Activated CD4-positive, alpha-beta T cell treated with anti-CD3 and anti-CD28 coated beads, Interleukin-2, Interleukin-4, amounts not matched to agents 100 ng/mL and 50 ng/mL, durations not matched to agents 16 hours and 8 hours (primary cell): Measurements from ENCODE around the gene FLOT1.
"Not testable (repeated sequence)": the region's sequence is repeated elsewhere in the genome, so short reads cannot be mapped to it uniquely, and the experiment has no call there.

Source experiments
- DNase-seq: peaks from one replicate; pipeline ENCODE4 v3.0.0-alpha.2; 2020; ENCODE audit warnings: low spot score

FLOT1 gene

DNA sequence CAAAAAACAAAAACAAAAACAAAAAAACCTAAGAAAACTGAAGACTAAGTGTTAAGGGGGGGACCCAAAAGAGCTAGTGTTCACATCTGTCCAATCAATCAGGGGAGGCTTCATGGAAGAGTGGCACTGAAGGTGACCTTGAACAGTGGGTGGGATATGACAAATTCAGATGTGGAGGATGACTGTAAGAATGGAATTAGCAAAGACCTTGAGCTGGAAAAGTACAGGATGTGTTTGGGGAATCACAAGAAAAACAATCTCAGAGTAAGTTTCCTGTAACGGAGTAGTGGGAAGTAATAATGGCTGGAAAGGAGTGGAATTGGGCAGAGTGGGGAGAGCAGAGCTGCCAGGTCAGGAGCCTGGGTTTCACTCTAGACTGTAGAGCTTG, 4.8 kb upstream of the FLOT1 start:
- DNase-seq = no peak

DNA sequence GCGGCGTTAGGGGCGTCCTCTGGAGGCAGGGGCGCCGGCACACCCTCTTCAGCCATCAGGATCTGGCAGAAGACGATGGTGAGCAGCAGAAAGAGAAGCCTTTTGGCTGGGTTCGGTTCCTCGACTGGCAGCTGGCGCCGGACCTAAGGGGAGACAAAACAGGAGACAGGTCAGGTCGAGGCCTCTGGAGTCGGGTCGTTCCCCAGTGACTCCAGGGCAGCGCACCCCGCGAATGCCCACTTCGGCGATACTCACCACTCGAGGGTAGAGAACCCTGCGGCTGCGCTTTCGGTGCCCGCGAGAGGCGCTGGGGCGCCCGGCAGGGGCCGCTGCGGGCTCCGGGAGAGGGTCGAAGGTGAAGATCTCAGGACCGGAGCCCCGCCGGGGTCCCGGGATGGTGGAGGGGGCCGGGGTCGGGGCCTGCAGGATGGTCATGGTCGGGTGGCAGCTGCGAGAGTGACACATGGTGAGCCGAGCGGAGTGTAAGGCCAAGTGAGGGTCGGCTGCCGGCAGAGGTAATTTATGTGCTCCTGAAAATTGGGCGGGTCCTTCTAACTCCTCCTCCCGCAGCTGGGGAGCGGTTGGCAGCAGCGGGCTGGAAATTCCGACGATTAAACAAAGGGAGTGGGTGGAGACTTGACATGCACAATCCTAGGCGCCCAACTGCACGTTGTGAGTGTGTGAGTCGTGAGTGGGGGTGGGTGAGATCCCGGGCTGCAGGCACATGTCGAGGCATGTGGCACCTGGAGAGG, 1.7 kb upstream of the FLOT1 start, which contains the start of gene IER3:
IER3 (minus strand) TSS at position 494 of the 752 bp plus-strand sequence; CDS start at position 465, 29 bp downstream.
- DNase-seq = peak; percentile 91

DNA sequence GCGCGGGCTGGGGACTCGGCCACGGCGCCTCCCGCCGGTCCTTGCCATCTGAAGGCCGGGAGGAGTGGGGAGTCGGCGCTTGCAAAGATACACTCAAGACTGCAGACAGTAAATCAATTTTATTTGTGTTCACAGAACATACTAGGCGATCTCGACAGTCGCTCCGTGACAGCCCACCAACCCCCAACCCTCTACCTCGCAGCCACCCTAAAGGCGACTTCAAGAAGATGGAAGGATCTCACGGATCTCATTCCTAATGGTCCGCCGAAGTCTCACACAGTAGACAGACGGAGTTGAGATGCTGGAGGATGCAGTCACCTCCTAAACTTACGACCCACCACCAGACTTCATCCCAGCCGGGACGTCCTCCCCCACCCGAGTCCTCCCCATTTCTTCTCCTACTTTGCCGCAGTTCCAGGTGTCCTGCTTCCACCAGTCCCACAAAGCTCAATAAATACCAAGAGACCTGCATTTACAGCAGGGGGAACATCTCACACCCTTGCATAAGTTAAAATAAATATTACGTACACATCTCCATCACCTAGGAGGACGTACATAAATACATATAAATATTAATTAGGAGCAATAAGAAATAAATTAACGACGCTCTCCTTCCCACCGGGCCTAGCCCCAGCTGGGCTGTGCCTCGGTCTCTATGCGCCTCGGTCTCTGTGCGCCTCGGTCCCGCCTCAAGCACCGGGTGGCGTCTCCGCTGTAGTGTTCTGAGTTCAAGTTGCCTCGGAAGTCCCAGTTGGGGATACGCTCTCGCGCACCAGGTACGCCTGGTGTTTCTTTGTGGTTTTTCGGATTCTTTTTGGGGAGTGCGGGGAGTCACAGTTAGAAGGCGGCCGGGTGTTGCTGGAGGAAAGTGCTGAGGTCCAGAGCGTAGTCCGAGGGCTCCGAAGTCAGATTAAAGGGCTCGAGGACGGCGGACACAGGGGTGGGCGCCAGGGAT, 889 bp upstream of the FLOT1 start:
- DNase-seq = peak; percentile 55

DNA sequence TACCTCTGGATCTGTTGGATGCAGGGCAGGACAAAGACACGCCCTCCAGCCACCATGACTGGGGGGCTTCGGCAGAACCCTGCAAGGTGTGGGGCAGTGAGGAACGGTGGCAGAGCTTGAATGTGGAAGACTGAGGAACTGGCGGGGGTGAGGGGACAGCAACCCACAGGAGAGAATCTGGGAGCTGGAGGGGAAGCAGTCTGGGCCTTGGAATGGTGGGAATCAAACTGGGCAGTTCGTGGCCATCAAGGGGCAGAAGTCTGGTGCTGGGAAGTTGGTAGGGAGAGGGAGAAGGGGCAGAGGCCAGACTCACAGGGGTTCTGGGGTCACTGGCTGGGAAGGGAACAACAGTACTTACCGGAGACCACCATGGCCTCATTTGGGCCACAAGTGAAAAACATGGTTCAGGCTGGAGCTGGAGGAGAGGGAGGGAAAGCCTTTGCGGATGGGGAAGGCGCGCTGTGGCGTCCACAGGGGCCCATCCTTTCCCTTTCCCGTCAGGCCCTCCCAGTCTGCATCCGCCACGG, 635 bp downstream of the FLOT1 start:
- peak; percentile 30 for DNase-seq

DNA sequence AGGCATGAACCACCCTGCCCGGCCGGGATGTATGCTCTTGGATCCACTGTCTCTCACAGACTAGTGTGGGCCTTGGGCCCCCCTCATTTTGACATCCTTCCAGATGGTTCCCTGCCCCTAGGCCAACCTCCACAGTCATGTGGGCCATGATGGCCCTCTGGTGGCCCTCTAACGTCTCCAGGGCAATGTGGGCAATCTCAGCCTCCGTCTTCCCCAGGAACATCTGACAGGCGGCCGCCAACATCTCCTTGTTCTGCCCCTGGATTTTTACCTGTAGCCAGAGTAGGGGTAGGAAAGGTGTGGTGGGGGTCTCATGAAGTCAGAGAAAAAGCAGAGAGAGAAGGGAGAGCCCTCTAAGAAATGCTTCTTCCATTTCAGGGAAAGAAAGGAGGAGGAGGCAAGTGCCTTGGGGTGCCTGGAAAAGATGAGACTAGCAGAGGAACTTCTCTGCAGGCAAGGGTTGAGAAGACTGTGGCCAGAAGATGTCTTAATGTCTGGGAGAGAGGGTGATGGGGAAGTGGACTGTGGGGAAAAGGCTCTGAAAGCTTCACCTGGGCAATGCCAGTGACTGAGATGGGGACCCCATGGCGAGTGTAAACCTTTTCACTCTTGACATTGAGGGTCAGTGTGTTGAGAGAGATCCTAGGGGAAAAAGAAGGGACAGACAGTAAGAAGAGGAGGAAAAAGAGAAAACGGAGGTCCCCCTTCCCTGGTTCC, 1.3 kb downstream of the FLOT1 start:
- DNase-seq = no peak

DNA sequence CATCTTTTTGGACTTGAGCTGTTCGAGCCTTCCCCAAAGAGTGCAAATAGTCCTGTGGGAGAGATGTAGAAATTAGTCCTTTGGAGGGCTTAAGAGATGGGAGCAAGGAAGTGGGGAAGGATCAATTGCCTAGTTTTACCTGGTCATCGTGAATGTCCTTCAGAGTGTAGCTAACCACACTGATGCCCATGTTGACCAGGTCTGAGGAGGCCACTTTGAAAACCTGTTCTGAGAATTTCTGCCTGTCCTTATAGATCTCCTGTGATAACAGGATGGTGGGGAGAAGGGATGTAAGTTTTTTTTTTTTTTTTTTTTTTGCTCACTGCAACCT, 2.0 kb downstream of the FLOT1 start:
- no peak for DNase-seq

DNA sequence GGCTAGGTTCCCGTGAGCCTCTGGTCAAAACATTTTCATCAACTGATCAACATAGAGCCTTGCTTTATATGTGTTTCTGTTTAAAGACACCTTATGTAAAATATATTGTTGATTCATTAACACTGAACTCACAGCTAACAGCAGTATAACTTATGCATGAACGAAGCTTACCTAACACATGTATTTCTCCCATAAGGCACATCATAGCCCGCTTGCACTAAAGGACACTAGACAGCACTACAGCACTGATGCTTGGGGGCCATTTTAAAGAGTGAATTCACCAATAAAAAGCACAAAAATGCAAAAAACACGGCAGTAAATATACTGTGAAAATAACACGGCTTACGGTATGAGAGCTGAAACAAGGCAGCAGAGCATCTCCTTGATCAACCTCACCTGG, 4.0 kb downstream of the FLOT1 start:
- no peak for DNase-seq

DNA sequence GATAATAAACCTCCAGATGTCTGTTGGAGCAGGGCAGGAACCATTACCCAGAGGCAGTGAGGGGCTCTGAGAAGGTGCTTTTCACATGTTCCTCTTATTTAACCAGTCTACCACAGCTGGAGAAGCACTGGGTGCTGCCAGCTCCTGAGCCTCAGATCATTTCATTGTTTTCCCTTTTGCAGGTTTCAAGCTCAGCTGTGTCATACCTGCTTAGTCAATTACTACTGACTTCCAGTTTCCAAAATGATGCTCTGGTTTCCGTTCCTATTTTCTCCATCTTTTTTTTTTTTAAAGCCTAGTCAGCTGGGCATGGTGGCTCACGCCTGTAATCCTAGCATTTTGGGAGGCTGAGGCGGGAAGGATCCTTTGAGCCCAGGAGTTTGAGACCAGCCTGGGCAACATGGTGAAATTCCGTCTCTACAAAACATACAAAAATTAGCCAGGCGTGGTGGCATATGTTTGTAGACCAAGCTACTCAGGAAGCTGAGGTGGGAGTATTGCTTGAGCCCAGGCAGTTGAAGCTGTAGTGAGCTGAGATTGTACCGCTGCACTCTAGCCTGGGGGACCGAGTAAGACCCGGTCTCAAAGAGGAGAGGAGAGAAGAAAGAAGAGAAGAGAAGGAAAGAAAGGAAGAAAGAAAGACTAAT, 6.7 kb downstream of the FLOT1 start:
- DNase-seq = peak; percentile 50

DNA sequence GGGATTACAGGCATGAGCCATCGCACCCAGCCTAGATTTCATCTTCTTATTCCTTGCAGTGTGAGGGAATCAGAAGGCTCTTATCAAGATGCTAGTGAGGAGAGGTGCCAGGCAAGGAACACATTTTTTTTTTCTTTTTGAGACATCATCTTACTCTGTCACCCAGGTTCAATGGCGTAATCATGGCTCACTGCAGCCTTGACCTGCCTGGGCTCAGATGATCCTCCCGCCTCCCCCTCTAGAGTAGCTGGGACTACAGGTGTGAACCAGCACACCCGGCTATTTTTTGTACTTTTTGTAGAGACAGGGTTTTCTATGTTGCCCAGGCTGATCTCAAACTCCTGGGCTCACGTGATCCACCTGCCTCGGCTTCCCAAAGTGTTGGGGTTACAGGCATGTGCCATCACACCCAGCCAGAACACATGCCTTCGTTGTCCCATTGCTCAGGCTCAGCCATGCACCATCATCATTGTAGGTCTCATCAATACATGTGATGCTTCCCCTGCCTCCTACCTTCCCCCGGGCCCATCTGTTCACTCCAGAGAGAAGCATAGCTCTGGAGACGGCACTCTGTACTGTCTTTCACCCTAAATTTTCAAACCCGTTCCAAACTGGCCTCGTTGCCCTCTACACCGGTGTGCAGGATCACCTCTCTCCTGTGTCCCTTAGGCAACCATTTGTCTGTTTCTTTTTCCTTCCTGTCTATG, 10.1 kb downstream of the FLOT1 start:
- no peak for DNase-seq

DNA sequence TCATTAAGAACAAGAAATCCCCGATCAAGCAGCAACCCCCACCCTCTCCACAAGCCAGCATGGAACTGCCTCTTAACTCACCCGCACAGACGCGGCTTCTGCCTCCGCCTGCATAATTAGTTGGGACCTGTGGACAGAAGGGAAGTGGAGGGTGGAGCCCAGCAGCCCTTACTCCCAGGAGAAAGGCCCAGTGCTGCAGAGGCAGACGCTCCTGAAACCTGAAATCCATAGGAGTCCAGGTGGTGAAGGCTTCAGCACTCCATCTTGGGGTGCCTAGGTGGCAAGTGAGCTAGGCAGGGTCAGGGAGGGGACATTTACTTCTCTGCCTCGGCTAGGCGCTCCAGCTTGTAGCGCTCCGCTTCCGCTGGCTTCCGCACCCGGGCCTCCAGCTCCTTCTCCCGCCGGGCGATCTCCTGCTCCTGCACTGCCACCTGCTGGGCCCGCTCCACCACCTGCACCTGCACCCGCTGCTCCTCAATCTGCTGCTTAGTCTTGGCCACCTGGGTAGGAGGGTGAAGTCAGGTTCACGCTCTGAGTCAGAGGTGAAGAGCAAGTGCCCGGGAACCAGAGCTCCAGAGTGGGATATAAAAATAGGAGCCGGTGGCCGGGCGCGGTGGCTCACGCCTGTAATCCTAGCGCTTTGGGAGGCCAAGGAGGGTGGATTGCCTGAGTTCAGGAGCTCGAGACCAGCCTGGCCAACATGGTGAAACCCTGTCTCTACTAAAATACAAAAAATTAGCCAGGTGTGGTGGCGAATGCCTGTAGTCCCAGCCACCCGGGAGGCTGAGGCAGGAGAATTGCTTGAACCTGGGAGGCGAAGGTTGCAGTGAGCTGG, 11.7 kb downstream of the FLOT1 start:
- DNase-seq = peak; percentile 88

DNA sequence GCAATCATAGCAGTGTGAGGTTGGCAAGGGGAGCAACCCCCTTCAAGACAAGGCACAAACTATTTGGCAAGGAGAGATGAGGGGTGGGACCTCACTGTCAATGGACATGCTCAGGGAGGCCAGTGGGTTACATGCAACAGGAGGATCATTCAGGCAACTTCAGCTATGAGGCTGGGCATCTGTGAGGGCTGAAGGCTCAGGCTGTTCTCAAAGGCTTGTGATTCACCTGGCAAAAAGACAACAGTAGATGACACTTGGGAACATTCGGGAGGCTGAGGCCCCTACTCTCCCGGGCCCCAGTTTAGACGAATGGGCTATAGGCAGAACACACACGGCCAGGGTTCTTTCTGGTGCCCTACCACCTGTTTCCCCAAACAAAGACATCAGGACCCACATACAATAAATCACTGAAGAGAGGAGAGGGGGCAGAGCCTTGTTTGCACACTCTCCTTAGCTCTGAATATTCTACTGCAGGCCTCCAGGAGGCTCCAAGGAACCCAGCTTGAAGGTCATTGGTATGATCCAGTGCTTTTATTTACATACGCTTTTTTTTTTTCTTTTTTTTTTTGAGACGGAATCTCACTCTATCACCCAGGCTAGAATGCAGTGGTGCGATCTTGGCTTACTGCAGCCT, 14.4 kb downstream of the FLOT1 start:
- DNase-seq = no peak

DNA sequence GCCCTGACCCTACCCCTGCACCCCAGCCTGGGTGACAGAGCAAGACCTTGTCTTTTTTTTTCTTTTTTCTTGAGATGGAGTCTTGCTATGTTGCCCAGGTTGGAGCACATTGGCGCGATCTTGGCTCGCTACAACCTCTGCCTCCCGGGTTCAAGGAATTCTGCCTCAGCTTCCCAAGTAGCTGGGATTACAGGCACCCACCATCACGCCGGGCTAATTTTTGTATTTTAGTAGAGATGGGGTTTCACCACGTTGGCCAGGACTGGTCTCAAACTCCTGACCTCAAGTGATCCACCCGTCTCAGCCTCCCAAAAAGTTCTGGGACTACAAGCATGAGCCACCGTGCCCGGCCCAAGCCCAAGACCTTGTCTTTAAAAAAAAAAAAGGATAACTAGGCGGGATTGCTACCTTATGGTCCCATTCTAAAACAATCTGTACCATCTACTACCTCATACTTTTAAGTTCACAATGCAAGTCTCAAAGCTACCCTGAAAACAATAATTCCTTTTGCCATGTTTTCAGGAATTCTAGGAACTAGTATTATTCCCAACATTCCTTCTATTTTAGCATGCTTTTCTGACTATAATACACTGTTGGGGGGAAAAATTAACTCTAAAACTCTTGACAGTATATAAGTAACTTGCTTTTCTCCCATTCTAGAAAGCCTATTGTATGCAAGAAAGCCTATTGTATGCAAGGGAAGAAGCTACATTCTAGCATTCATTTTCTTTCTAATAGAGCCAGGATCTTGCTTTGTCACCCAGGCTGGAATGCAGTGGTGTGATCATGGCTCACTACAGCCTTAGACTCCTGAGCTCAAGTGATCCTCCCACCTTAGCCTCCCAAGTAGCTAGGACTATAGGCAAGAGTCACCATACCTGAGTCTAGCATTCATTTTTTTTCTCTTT, 15.7 kb downstream of the FLOT1 start:
- no peak for DNase-seq

DNA sequence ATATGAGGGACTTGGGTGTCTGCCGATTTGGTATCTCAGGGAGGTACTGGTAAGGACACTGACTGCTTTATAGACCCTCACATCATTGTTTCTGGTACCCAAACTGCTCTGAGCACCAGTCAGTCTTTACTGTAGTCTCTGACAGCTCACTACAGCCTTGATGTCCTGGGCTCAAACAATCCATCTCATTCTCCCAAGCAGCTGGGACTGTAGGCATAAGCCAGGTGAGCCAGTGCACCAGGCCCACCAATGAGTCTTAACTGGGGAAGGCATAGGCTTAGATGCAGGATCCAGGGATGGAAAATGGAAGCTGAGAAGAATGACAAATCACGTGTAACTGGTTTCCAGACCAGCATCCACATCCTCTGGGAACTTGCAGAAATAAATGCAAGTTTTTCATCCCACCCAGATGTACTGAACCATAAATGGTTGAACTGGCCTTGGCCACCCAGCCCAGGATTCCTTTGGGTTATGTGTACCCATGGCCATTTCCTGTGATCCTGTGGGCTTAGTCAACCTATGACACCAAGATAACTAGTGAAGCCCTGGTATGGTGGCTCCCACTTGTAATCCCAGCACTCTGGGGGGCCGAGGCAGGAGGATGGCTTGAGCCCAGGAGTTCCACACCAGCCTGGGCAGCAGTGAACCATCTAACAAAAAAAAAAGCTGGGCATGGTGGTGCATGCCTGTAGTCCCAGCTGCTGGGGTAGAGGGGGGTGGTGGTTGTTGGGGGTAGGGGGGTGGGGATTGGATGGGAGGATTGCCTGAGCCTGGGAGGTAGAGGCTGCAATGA, 16.6 kb downstream of the FLOT1 start:
- DNase-seq = no peak

DNA sequence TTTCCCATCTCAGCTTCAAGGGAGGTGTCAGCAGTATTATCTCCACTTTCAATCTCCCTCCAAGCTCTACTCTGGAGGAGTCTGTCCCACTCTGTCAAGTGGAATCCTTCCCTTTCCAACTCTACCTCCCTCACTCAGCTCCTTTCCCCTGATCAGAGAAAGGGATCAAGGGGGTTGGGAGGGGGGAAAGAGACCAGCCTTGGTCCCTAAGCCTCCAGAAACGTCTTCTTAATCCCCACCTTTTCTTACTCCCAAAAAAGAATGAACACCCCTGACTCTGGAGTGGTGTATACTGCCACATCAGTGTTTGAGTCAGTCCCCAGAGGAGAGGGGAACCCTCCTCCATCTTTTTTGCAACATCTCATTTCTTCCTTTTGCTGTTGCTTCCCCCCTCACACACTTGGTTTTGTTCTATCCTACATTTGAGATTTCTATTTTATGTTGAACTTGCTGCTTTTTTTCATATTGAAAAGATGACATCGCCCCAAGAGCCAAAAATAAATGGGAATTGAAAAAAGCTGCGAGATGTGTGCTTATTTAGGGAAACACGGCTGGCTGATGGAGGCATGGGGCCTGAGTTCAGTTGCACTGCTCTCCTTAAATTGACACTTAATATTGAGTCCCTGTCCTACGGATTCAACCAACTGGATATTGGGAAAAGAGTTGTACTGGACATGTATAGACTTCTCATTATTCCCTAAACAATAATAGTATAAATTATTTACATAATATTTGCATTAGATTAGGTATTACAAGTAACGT, 17.4 kb downstream of the FLOT1 start:
- DNase-seq = no peak

DNA sequence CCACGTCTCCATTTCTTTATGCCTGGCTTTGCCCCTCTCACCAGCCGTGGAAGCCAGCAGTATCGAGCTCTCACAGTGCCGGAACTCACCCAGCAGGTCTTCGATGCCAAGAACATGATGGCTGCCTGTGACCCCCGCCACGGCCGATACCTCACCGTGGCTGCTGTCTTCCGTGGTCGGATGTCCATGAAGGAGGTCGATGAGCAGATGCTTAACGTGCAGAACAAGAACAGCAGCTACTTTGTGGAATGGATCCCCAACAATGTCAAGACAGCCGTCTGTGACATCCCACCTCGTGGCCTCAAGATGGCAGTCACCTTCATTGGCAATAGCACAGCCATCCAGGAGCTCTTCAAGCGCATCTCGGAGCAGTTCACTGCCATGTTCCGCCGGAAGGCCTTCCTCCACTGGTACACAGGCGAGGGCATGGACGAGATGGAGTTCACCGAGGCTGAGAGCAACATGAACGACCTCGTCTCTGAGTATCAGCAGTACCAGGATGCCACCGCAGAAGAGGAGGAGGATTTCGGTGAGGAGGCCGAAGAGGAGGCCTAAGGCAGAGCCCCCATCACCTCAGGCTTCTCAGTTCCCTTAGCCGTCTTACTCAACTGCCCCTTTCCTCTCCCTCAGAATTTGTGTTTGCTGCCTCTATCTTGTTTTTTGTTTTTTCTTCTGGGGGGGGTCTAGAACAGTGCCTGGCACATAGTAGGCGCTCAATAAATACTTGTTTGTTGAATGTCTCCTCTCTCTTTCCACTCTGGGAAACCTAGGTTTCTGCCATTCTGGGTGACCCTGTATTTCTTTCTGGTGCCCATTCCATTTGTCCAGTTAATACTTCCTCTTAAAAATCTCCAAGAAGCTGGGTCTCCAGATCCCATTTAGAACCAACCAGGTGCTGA, 18.4 kb downstream of the FLOT1 start:
- not testable (repeated sequence) for DNase-seq
